Brain pericyte (primary cell): ENCODE results near the gene TSSK2.
A peak's percentile ranks its signal among the peaks of the same experiment; 100 is the strongest.

Experiments used
- DNase-seq: peaks from one replicate; pipeline ENCODE4 v3.0.0-alpha.2; 2012; ENCODE audit warnings: low read depth, low spot score

The TSSK2 gene

DNA sequence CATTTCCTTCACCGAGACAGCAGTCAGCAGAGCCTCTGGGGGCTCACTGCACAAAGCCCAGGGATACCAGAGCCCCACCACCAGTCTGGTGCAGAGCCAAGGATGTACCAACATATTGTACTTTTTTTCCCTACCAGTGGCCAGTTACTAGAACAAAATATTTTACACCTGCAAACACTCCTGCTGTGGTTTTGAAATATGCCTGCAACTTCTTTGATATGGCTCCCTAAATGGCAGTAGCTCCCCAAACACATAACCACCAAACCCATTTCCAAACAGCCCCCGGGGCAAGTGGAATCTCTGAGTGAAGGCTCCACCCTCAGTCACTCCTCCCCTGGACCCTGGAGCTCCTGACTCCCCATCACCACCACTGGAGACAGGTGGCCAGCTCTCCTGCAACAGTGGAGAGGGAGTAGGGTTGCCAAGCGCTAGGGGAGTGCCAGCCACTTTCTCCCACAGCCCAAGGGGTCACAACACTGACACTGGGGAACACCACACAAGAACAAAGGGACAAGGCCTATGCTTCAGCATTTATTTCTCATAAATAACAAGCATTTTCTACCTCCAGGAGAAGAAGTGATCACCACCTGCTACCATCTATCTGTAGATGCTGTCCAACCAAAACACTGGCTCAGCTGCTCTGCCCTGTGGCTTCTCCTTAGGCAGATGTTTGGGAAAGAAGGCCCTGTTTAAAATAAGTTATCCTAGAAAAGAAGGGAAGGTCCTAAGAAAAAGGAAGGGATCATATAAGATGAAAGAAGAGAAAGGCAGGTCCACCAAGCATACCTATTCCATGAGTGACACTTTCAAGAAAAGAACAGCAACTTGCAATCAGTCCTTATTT is 24.0 kb upstream of the TSSK2 start:
- no peak for DNase-seq

DNA sequence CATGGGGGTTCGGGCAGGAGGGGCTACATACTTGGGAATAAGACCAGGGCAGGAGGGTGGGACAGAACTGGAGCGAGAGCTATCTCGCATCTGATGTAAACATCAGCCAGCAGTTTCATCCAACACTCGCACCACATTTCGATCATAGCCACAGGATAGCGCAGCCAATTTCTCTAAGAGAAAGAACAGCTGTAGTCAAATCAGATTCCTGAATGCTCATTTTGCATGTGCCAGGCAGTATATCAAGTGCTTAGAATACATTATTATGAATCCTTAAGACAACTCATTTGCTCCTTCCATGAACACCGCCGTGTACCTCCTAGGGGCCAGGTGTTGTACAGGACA is 23.4 kb upstream of the TSSK2 start:
- no peak for DNase-seq

DNA sequence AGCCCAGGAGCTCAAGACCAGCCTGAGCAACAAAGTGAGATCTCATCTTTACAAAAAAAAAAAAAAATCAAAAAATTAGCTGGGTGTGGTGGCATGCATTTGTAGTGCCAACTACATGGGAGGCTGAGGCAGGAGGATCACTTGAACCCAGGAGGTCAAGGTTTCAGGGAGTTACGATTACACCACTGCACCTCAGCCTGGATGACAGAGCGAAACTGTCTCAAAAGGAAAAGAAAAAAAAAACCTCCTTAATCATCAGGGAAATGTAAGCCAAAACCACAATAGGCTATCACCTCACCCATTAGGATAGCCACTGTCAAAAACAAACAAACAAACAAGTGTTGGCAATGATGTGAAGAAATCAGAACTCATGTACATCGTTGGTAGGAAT is 22.3 kb upstream of the TSSK2 start:
- no peak for DNase-seq

DNA sequence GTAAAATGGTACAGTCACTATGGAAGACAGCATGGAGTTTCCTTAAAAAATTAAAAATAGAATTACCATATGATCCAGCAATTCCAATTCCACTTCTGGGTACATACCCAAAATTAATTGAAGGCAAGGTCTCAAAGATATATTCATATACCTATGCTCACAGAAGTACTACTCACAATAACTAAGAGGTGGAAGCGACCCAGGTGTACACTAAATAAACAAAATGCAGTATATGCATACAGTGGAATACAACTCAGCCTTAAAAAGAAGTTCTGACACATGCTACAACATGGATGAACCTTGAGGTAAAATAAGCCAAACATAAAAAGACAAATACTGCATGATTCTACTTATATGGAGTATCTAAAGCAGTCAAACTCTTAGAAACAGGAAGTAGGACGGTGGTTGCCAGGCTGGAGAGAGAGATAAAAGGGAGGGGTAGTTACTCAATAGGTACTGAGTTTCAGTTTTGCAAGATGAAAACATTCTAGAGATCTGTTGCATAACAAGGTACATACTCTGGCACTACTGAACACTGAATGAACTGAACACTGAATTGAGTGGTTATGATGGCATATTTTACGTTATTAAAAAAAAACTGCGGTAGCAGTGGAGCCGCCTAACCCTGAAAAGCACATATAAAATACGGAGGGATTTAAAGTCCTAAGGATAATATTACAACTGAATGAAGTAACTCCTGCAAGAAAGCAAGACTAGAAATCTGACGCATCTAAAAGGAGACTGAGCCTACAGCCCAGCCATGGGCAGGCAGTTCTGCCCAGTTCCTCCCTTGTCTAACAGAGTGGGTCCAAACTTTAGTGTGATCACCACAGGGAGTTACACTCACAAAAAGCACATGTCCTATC is 21.7 kb upstream of the TSSK2 start:
- DNase-seq, result no peak

DNA sequence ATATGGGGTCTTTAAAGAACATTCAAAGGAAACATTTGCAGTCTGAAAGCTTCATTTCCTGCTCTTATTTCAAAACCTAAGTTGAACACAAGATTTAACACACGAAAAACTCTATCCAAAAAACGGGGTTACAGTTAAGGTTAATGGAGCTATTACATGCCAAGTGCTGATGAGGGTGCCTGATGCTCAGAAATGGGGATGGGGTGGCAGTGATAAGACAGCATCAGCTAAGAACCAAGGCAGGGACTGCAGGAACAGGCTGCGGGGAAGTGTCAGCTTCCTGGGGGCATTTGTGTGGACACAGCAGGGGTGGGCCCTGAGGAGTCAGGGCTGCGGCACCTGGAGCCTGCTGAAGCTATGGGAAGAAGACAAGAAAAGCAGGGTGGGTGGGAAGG is 21.0 kb upstream of the TSSK2 start:
- DNase-seq, result no peak

DNA sequence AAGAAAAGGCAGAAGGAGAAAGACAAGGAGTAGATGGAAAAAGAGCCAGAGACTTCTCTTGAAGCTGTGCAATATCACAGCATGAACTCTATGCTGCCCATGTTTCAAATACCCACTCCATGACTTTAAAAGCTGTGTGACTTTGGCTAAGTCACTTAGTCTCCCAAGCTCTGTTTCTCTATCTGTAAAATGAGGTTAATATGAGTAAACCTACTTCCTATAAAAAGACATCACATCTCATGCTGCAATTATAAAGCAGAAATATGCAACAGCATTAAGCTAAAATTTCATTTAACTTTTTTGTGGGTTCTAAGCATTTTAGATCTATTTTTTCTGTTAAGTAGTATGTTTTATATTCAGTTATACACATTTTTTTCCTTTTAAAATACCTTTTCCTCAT is 20.5 kb upstream of the TSSK2 start:
- DNase-seq, result no peak

DNA sequence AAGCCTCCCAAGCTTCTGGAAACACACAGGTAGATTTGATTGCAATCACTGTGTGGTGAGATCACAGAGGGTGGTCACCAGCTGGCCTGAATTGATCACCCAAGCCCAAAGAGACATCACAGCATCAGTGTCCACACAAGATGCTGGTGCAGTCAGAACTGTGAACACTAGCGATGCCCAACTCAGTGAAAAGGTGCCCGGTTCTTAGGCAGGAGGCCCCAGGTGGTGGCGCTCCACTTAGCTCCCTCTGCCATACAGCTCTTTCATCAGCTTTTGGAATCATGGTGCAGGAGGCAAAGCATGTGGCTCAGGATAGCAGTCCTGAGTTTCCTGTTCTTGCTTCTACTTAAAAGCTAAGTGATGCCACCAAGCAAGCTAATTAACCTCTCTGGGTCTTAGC is 20.0 kb upstream of the TSSK2 start:
- no peak for DNase-seq

DNA sequence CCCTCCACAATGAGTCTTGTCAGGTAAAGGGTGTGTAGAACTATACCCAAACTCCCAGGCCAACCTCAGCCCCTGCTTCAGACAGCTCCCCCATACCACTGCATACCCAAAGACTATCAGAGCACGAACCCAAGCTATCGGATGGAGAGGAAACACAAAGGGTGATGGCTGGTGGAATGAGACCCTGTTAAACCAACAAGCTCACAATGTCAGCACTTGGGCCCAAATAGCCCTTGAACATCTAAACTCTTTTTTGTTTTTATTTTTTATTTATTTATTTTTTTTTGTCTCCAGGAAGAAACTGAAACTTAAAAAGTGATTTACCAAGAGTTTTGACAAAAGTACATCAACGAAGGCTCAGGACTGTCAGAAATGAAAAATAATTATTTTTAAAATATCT is 19.5 kb upstream of the TSSK2 start:
- DNase-seq, result no peak

DNA sequence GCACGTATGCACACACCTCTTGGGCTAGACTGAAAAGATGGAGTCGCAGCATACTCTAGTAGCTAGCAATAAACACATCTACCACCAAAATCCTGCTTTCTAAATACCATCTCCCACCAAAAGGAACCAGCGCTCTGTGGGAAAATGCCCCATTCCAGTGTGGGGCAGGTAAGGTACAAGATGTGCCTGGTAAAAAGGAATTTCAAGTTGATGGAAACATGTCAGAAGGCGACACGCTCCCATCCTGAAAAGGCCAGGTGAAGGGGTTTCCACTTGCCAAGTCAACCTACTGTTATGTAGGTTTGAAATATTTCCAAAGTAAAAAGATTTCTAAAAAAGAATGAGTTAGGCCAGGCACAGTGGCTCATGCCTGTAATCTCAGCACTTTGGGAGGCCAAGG is 17.7 kb upstream of the TSSK2 start:
- DNase-seq, result no peak

DNA sequence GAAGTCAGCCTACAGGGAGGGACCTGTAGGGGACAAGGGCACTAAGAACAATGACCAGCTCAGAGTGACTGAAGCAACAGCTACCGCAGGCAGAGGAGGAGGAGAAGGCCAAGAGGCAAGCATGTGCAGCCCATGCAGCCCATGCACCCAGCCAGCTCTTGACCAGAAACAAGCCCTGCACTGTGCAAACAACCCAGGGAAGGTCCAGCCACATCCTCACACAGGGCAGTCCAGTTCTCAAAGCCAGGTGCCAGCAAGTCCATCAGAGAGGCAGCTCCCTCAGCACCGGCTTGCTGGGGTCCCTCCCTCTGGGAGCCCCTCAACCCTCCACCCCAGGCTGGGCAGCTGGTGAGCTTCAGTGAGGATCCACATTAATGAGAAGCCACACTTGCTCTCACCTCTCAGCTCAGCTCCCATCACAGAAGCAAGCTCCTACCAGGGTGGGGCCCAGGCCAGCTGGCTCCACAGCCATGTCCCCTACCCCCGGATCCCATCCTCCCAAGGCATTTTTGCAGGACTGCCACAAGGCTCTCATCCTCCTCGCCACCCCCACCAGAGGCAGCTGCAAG is 16.0 kb upstream of the TSSK2 start:
- no peak for DNase-seq

DNA sequence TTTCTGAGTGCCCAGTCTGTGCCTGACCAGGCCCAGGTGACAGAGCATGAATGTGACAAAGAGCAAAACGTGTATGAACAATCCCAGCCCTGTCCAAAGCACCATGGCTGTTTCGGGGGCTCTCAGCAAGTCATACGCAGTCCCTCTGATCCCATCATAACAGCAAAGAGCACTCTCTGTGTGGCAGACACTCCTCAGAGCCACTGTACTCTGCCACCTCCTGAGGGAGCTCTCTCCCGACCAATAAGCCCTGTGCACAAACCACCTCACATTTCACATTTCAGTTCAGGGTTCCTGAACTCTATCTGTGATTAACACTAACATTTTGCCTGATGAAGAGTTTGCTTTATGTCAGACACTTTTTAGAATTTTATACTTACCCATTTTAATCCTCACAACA is 15.5 kb upstream of the TSSK2 start:
- DNase-seq, result no peak

DNA sequence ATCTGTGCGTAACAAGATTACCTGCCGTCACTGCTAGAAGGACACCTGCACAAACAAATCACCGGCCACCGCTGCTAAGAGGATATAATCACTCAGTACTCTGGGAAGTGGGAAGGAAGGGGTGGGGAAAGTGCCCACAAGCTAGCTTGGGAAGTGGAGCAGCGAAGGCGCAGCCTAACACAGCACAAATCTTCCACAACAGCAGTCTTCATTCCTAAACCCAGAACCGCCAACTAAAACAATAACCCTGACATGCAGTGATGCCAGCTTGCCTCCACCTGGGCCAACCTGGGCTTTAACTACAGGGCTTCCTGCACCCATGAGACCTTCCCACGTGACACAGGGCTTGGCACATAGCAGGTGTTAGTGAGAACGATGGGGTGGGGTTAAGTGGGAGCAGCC is 14.0 kb upstream of the TSSK2 start:
- no peak for DNase-seq

DNA sequence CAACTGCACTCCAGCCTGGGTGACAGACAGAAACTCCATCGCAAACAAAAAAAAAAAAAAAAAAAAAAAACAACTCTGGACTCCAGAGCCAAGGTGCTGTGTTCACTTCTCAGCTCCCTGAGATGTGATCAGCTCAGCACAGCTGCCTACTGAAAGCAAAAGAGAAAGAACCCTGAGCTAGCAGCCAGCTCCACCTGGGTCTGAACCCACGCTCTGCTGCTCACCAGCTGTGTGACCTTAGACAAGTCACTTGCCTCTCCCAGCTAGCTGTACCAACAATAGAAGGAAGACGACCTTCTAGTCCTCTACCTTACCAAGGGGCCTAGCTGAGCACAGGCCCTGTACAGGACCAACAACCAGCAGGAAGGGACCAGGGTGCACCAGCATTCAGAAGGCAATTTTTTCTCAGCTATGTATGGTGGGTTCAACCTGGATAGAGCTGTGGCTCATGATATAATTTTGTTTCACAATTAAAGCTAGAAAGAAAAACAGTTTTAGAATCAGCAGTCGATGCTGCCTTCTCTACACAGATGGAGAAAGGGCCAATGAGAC is 12.7 kb upstream of the TSSK2 start:
- no peak for DNase-seq

DNA sequence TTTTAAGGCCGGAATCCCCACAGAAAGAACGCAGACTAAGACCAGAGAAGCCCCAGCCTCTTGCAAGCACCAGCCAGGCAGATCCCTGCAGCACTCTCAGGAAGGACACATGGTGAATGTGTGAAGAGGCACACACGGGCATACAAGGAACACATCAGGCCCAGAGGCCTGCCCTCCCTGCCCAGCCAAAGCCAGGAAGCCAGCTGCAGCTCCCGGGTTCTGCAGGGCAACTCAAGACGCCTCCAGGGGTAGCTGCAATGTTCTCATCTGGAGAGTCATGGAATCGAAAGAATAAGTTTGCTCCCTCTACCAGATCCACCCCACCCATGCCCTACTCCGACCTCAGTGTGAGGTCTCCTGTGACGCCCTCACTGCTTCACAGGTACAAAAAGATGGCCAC is 11.2 kb upstream of the TSSK2 start:
- DNase-seq, result no peak

DNA sequence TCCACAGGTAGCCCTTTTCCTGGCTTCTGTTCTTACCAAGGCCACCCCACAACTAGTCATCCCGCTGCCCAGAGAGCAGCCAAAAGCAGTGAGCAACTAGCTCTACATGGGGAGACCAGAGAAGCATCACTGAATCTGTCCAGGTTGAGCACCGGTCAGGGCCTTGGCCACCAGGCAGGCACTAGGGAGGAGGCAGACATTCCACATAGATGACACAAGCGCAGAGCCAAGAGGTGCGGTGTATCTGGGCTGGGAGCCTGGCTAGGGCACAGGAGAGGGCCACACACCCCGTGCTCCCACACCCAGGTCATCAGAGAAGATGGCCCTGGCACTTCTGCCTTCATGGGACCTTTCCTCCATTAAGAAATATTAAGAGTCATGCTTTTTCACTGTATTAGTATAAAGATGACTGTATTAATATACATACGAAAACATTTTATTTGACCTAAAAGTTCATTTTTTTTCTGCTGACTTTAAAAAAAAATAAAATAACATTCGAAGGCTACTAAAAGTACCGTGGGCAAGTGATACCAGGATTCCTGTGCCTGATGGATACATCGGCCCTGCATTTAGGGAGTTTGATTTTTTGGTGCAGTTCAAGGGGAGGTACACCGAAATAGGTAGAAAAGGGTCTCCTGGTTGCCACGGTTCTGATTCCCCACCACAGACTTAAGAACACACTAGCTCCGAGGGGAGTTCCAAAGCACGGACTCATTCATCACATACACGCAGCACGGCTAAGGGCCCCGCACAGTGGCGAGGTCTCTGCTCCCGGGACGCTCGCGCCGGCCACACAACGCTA is 10.1 kb upstream of the TSSK2 start:
- DNase-seq, result no peak

DNA sequence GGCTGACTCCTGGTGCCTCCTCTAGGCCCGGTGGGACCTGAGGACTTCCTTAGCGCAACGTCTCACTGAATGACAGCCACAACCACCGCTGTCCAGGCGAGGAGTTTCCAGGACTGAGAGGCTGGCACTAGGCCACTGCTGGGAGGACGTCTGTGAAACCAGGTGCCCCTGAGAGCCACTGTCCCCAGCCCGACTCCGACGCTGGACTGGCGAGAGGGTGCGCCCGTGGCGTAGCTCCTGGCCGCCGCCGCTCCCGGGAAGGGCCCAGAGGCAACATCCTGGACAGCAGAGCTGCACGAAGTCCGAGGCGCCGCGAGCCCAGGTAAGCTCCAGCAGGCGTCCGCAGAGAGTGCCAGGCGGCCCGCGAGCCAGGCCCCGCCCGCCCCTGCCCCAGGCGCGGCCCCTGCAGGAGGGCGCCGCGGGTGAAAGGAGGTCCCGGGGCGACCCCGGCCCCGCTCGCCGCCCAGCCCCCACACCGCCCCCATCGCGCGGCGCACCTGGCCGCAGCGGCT is 9.4 kb upstream of the TSSK2 start:
- DNase-seq, result no peak

DNA sequence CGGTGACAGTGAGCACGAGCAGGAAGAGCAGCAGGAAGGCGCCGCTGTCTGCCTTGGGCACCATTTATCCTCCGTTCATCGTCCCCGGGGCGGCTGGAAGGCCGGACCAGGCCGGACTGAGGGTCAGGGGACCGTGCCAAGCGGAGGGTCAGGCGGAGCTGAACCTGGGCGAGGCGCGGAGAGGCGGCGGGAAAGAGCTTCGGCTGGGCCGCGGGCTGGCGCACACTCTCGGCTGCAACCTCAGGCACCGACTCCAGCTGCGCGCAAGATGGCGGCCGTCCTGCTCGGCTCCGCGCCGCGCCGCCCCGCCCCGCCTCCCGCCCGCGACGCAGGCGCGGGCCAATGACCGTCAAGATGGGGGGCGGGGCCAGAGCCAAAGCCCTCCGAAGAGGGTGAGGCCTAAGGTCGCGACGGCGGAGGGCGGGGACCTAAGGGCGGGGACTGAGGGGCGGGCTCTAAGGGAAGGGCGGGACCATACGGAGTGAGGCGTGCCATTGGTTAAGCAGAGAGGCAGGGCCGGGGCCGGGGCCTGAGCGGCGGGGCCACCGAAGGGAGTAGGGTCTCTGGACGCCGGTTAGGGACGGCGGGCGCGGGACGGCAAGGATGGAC is 8.9 kb upstream of the TSSK2 start, which contains the start of gene DGCR2:
Gene DGCR2 (minus strand): TSS at position 270 of the 609 bp plus-strand sequence. CDS start 206 bp downstream, at position 64.
- peak; percentile 78 for DNase-seq

DNA sequence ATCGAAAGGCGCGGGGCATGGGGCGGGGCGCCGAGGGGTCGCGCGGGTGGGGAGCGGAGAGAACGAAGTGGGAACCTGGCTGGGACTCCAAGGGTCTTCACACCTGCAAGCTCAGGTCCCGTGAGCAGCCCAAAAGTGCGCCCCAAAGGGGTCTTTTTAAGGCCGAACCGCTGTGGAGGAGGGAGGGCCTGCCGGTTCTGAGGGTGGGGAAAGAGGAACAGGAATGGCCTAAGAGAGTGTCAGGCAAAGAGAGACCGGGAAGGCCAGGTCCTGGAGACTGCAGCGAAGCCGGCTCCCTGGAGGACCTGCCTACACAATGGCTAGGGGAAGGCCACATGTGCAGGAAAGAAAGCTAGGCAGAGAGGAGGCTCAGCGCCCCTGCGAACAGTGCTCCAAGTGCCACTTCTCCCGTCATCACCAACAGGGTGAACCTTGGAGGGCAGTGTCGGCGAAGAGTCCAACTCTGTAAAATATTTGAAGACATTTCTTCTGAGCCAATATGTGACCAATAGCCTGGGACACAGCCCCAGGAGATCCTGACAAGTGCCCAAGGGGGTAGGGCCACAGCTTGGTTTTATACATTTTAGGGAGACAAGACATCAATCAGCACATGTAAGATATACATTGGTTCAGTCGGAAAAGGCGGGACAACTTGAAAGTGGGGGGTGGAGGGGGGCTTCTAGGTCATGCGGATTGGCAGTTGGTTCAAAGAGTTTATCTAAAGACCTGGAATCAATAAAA is 8.2 kb upstream of the TSSK2 start:
- DNase-seq, result no peak

DNA sequence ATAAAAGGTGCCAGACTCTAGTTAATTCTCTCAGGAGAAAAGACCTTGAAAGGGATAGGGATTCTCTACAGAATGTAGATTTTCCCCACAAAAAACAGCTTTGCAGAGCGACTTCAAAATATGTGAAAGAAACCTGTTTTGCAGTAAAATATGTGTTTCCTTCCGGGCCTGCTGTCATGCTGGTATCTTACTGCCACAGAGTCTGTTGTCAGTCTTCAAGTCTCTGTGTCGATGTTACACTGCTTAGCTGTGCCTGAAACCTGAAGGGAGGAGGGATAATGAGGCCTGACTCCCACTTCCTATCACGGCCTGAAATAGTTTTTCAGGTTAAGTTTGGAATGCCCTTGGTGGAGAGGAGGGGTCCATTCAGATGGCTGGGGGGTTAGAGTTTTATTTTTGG is 7.2 kb upstream of the TSSK2 start:
- no peak for DNase-seq

DNA sequence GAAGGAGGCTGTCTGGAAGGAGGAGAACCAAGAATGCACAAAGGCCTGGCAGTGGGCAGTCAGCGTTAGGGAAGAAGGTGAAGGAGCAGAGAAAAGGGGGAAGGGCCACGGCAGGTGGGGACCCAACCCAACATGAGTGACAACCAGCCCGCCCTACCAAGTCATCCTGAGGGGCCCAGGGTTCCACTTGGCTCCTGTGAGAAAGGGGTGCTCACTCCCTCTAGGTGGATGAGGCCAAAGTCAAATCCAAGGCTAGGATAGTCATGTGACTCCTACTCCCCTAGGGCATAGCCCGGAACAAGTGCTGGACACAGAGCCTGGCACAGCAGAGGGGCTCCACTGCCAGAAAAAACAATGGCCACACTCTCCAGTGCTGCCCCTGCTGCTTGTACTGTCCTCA is 6.7 kb upstream of the TSSK2 start:
- DNase-seq, result no peak
